HG03196 (cell line): ENCODE measurements around the gene PURA.
"Not testable (repeated sequence)": the region's sequence is repeated elsewhere in the genome, so short reads cannot be mapped to it uniquely, and the experiment has no call there.

Source experiments
- ATAC-seq: cut with Tn5 transposase; IDR thresholded peaks from one replicate; pipeline ENCODE4 v1.9.1; 2021; ENCODE audit not compliant: unreplicated experiment

The PURA gene

DNA sequence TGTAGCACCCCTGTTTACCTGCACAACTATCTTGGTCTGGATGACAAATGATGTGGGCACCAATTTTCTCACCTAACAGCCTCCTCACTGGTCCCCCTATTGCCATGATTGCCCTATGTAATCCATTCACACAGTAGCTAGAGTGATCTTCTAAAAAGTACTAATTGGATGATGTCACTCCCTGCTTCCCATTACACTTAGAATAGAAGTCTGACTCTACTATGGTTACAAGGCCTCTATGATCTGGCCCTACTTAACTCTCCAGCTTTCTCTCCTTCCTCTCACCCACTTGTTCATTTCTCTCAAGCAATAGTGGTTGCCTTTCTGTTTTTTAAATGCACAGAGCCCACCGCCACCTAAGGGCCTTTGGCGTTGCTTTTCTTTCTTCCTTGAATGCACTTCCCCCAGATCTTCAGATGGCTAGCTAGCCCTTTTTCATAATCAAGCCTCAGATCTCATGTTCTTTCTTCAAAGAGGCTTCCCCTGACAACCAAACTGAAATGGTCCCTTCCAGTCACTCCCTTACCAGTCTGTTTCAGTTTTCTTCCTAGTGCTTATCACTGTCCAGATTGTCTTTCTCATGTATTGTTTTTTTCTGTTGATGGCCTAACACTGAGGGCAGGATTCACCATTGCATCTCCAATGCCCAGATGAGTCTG, 20.5 kb downstream of the PURA start:
- no peak for ATAC-seq

DNA sequence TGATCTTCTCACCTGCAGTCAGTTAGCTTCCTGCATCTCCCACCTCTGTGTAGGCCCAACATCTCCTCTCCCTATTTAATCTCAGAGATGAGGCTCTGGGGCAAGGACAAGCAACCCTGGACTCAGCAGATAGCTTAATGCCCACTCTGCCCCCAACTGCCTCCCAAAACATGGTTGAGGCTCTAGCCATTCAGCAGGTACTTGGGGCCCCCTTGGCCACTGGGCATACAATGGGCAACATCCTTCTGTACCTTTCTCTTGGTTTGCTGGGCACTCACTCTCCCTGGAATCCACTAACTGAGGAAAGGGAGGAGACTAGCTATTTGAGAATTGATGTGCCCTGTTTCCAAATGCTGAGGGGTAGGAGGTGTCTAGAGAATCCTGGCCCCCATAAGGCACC, 21.2 kb downstream of the PURA start:
- no peak for ATAC-seq

DNA sequence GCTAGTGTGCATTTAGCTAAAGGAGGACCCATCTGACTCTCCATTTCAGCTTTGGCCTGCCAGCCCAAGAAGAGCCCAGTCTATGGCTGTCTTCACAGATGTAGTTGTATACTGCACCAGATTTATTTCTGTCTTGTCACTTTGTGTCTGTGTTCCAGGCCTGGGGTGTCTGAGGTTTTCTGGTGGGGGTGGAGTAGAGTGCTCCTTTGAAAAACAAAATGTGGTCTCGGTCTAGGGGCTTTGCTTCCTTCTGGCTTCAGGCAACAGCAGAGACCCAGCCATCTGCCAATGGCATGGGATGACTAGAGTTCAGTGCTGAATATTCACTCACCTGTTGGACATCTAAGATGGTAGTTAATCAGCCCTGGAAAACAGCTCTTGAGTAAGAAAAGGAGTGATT, 22.7 kb downstream of the PURA start:
- no peak for ATAC-seq

DNA sequence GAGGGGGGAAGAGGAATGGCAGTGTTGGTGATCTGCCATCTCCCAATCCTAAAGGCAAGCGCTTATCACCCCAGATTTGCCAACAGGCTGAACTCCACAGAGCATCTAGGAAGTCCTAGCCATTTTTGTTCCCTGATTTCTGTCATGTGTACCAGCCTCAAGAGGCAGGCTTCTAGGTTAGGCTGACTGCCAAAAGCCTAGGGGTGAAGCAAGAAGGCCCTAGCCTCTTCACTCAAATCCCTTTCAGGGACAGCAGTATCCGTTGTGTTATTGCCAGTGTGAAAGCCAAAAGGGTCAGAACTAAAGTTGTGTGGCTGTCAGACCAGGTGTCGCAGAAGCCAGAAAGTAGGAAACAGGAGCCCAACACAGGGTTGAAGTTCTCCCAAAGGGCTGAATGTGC, 26.5 kb downstream of the PURA start:
- no peak for ATAC-seq

DNA sequence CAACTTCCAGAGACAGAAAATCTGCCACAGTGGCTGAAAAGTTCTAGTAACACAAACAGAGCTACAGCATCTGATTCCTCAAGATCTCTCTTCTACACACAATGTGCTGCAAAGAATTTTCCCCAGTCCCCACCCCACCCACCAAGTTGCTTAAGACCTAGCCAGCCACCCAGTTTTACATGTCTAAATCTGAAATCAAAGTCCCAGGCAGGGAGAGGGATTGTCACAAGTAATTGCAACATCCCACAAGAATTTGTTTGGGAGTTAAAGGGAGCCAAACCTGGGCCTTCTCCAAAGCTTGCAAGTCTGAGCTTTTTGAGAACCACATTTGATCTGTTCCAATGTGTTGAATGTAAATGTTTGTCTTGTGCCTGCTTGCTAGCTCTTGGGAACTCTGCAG, 27.3 kb downstream of the PURA start:
- ATAC-seq, result no peak

DNA sequence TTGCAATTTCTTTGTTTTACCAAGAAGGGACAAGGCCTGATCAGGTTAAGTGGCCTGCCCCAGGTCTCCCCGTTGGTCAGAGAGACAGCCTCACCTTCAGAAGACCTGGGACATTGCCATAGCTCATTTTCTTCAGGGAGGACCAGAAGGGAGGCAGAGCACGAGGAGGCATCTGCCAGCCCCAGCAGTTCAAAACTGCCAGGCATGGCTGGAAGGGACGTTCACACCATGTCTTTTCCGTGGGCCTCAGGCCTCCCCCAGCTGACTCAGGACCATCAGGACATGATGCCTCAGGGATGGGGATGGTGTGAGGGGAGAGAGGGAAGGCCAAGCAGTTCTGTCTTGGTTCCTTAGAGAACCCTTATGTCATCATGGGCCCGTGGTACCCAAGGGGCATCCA, 28.3 kb downstream of the PURA start:
- no peak for ATAC-seq

DNA sequence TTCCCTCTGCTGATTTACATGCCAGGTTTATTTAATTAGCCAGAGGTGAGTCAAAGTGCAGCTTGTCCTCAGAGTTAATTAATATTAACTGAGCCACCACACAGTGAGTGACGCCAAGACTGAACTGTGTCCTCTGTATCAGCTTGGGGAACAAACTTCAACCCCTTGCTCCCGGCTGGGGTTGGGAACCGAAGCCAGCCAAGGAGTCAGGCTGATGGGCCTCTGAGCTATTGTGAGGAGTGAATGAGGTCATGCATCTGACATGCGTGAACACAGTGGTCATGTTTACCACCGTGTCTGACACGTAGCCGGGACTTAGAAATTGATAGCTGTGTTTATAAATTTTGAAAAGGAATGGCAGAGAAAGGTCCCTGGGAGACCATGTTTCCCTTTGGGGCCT, 28.9 kb downstream of the PURA start:
- ATAC-seq, result no peak

DNA sequence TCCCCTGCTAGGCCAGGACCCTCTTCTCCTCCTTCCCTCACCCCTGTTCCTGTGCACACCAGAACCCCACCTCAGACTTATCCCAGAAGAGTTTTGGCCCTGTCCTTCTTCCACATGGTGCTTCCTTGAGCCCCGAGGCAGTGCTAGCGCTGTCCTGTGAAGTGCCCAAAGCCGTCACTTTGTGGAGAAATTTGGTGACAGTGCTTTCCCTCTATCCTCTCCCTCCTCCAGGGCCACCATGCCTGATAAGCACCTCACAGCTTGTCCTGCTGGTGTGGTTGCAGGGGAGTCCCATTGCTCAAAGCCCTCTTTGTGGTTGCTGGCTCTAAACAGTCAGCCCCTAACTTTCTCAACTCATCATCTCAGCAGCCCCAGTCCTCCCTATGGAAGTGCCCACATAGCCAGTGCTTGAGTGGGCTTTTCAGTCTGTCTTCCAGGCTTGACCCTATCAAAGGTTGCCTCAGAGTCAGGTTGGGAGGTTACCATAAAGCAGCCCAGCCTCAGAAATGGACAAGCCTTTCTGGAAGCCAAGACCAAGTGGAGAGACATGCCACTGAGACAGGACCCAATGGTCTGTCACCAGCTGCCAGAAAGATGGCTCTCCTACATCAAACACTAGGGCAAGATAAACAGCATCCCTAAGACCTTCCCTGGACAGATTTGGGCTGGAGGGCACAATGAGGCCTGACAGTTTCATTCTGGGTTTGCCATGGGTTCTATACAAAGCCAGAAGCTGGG, 29.8 kb downstream of the PURA start:
- ATAC-seq, result no peak

DNA sequence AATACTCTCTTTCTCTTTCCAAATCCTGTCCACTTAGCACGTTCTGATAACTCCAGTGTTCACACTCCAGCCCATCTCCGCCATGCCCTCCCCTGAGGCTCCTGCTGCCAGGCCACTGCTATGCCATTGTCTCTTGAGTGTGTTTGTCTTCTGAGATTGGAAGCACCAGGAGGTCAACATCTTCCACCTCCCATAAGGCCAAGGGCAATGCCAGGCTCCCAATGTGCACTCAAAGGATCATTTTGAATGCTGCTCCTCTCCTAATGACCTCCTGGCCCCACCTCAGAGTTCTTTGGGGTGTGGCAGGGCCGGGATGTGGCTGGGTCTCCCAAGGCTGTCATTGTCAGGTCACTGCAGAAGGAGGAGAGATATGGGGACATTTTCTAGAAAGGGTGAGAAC, 31.3 kb downstream of the PURA start:
- ATAC-seq, result no peak

DNA sequence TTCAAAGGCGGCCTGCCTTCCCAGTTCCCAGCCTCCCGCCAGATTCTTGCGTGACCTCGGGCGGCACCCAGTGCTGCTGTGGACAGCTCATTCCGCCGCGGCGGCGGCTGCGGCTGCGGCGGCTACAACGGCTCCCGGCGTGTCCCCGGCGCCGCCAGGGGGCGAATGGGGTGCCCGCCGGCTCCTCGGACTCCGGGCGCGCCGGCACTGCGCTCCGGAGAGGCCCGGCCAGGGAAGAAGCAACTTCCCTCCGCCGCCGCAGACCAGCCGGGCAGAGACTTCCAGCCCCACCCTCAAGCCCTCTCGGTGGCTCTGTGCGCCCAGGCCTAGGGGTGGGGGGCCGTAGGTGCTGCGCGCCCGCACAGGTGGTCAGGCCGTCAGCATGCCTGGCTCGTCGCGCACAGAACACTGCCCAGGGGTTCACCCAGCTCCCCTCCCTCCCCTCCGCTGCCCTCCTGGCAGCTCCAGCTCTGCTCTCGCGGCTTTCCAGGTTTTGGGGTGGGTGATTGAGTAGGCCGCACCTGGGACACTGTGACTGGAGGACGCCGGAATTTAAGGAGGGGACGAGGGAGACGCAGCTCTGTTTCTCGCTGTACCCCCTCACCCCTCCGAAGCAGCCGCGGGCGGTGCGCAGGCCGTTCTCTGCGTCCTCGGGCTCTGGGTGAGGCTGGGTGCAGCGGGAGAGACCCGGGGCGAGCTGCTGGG, 32.1 kb downstream of the PURA start:
- ATAC-seq, result no peak

DNA sequence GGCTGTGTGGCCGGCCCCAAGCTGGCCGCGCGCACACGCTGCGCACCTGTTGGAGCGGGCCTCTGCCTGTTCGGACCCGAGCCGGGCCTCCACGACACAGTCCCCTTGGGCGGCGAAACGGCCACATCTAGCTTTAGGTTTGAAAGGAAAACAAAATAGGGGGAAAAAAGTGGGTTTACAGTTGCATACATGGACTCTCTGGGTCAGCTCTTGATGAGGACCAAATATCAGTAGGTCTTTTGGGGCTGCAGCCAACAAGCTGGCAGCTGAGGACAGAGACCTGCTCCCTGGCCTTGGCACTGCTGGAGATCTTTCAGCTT, 32.6 kb downstream of the PURA start:
- no peak for ATAC-seq

DNA sequence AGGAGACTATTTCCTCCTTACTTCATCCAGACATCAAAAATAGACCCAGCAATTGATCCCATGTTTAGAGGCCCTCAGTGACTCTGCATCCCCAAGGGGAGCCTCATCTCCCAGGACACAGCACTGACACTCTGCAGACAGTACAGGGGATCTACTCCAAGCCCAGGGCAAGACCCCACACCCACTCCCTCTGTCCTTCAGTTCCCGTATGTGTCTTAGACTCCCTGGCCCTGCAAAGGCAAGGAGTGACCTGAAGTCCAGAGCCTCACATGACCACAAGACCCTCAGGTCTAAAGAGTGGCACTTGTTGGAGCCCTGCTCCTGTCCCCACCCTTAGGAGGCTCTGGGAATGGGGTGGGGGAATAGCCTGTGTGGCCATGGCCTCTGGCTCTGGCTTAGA, 33.6 kb downstream of the PURA start:
- no peak for ATAC-seq

DNA sequence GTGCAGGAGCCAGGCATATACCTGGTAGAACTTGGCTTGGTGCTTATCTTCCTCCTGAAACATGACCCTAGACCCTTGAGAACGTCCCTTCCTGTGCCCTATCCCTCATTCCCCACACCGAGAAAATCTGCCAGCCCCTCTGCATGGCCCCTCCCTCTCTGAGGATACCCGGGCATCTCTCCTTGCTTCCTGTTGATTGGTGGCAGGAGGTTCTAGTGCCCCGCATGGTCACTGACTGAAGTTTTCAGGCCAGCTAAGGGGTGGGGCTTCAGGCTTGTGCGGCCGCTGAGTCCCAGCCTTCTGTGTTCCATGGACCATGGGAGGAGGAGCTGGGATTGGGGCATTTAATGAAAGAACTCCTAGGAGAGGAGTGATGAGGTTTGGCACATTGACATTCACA, 34.6 kb downstream of the PURA start:
- no peak for ATAC-seq

DNA sequence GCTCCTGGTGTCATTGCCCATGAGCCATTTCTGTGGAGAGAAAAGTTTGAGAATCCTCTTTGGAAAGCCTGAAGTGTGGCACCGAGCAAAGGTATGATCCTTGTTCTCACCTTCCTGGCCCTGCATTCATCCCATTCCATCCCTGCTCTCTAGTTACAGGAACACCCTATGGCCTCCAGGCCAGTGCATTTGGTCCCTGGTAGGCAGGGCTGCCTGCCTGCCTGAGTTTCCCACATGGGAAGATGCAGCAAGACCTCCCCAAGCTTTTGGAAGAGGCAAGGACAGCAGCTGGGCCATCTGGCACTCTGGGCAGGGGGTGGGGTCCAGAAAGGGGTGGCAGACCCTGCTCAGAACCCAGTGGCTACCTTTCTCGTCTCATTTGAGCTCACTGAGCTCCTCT, 36.3 kb downstream of the PURA start:
- no peak for ATAC-seq

DNA sequence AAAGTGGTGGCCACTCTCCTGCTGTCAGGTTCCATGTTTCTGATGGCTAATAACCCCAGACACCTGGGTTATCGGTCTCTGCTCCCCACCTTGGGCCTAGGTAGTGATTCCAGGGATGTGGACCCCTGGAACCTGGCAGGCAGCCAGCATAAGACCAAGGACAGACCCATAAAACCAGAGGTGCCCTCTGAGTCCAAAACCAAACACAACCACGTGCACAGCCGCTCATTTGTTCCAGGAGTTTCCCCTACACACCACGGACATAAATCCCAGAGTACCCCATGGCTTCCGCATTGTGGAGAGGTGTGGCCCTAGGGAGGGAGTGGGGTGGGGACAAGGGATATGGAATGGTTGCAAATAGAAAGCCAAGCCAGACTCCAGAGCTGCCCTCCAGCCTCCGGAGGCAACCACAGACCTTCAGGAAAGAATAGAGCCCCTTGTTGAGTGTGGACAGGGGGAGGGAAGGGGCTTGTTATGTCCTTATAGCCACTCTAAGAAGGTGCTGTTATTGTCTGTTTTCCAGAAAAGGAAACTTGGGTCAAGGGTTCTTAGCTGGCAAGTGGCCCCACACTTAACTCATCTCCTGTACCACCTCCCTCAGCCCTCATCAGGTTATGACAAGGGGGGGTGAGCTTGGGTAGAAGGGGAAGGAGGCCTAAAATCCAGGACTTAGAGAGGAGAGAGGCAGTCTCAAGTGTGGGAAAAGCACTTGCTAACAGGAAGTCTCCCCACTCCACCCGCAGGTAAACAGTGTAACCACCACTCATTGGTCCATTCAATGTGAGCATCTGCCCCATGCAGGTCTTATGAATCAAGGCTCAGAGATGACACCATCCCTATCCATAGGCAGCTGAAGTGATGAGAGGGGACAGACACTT, 37.5 kb downstream of the PURA start:
- ATAC-seq, result no peak

DNA sequence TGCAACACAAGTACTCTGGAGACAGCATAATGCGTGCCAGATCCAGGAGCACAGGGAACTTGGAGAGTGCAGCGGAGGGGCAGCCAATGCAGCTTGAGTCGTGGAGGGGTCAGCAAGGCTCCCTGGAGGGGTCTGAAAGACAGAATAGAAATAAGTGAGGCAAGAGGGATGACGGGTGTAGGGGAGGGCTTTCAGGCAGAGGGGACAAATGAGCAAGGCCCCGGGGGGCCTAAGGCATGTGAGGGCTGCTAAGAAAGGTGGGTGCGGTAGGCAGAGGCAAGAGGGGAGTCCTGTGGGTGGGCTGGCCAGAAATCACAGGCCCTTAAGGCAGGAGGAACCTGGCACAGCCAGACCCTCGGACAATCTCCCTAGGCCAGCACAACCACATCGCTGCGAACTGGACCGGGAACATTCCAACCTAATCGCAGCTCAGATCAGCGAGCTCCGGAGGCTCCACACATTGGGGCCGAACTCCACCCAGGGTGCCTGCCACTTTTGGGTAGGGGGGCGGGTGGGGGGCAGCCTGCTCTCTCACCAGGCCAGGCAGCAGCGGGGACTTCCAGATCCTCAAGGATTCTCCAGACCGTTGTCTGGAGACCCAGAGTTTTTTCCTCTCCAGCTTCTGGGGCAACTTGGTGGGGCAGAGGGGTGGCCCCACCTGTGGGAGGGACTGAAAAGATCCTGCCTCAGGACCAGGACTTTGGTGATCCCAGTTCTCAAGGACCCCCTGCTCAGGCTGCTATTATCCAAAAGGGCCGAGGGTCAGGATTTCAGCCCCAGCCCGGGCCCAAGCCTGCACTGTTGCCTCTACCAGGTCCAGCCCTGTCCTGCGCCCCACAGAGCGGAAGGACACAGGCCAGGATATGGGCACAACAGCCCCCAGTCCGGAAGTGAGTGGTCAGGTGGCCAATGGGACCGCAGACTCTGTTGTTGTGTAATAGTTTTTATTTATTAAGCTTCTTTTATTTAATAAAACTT, 38.4 kb downstream of the PURA start:
- ATAC-seq, result no peak

DNA sequence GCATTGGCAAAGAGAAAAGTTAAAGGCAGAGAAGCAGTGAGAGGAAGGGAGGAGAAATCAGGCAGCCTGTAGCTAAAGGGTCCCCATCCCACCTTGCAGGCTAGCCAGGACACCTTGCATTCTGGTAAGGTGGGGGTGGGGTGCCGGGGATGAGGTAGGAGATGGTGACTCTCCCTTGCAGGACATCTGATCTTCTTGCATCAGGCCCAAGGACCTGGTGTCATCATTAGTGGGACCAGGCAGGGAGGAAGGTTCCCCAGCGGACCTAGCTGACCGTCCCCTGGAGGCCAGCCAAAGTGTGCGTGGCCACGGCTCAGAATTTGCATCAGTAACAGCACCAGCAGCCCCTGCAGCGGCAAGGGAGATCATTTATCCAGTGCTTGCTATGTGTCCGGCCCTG, 39.3 kb downstream of the PURA start:
- no peak for ATAC-seq

DNA sequence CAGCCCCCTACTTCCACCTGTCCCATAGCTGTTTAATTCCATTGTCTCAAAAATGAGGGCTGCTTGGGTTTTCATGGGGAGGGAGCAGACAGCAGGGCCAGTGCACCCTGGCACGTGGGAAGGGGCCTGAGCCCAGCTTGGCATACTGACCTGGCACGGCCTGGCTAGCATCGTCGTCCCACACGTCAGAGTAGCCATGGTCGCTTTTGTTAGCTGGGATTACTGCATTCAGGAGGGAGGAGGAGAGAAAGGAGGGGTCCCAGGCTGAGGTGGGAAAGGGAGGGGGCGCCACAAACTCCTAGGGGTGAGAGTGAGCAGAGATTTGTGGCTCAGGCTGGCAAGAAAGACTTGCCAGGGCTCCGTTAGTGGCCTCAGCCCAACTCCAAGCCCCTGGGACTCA, 40.0 kb downstream of the PURA start:
- no peak for ATAC-seq

DNA sequence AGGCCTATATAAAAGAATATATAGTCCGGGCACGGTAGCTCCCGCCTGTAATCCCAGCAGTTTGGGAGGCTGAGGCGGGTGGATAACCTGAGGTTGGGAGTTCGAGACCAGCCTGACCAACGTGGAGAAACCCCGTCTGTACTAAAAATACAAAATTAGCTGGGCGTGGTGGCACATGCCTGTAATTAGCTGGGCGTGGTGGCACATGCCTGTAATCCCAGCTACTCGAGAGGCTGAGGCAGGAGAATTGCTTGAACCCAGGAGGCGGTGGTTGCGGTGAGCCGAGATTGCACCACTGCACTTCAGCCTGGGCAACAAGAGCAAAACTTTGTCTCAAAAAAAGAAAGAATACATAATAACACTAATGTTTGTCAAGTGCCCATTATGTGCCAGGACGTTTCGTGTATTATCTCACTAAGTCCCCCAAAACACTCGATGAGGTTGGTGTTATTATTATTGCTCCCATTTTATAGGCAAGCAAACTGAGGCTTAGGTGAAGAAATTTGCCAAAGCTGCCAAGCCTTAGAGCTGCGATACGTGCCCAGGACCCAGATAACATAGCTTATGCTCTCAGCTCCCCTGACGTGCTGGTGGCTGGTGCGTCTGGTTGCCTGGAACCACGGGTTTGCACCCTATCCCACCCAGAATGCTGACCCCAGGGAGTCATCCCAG, 40.9 kb downstream of the PURA start:
- ATAC-seq, result not testable (repeated sequence)
